GM20431 (cell line): ENCODE results near the gene WASF2.

Experiments used
- in situ Hi-C: fragments of 300-500 bp; cut with MseI, MboI; formaldehyde crosslinking; loops from one replicate; pipeline ENCODE4 v1.15.0; 2020; ENCODE audit warnings: low sequenced_read_pairs; ENCODE audit not compliant: unreplicated experiment

The WASF2 gene

DNA sequence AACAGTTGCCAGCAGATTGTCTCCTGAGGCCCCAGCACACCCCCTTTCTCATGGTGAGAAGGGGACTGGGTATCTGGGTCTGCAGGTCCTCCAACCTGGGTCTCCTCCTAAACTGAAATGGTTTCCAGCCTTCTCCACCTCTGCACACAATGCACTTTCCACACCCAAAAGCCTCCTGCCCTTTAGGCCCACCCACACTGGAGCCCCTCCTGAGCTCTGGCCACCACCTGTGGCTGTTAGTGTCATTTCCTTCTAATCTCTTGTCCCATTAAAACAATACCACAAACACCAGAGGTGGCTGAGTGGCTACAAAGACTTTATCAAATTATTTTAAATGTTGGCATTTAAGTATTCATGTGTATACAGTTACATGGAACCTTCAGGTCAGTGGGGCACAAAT, 86.0 kb downstream of the WASF2 start:
- in situ Hi-C loops: no loop called here

DNA sequence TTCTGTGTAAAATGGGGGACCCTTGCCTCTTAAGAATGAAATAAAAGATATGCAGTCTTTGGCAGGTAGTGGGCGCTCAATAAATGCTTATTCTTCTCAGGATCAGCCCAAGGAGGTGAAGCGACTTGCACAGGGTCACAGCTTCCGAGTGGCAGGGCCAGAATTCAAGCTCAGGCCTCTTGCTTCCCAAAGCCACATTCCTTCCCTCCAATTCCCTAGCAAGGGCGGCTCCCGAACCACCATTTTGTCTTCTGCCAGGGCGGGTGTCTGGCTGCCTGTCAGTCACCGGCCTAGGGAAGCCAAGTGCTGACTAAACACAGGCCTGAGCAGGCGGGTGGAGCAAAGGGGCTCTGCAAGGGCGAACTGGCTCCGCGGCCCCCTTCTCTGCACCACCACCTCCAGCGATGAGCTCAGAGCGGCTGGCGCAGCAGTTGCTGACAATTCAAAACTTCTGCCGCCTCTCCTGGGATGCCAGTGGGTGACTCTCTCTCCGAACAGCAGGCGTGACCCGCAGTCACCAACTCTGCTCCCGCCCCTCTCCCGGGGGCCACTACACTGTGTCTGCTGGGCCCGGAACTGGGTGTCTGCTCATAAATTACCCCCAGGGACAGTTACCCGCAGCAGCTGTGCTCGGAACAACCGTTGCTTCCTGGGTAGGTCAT, 86.8 kb downstream of the WASF2 start:
- in situ Hi-C loops: no loop called here

DNA sequence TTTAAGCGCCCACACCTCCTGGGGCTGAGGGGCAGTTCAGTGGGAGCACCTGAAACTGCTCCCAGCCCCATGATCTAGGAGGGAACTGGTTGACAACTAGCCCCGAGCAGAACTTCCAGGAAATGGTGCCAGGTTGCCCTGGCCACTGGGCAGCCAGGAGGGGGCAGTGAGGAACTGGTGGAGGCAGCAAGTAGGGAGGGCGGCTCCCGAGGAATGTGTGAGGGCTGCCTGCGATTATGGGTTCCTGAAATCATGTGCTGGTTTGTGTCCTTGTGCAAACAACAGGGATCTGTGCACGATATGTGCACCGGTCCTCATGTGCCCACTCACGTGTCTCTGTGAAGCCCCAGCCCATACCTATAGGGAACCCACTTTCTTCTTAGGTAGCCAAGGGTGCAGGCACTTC, 87.6 kb downstream of the WASF2 start:
- in situ Hi-C loops: no loop called here

GRCh38 chr1:27400963-27401341, 89.0 kb downstream of the WASF2 start:
- in situ Hi-C loops: no loop called here

- in situ Hi-C loops: no loop called here
Measured at GRCh38 chr1:27400082-27400962, 89.6 kb downstream of the WASF2 start.

GRCh38 chr1:27399251-27400025, 90.5 kb downstream of the WASF2 start:
- in situ Hi-C loops: no loop called here

DNA sequence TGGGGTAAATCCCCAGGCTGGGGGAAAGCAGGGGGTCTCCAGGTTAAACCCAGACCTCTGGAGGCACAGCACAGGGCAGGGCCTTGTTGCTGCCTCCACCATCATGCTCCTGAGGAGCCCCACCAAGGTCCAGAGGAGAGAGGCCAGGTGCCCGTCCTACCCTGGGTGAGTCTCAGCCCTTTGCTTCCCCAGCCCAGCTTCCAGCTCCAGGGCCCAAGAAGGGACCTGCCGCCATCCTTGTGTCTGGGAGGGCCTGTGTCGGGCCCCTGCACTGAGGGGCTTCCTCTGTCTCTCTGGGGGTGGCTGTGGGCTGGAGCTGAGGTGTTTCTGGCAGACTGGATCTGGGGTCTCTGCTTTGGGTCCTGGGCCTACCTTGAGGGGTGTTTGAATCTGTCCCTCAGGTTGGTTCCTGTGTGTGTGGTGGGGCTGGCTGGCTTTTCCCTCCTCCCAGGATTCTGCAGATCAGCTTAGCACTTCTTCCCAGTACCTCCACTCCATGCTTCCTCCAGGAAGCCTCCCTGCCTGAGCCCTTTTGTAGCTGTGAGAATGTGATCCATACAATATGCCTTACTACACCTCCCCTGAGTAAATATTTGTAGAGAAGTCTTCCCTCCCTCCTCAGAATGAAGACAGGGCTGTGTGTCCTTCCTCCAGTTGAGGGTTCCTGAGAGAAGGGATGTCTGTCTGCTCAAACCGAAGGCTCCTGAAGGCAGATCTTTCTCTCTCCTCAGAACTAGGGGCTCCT, 91.4 kb downstream of the WASF2 start:
- in situ Hi-C loops: no loop called here

DNA sequence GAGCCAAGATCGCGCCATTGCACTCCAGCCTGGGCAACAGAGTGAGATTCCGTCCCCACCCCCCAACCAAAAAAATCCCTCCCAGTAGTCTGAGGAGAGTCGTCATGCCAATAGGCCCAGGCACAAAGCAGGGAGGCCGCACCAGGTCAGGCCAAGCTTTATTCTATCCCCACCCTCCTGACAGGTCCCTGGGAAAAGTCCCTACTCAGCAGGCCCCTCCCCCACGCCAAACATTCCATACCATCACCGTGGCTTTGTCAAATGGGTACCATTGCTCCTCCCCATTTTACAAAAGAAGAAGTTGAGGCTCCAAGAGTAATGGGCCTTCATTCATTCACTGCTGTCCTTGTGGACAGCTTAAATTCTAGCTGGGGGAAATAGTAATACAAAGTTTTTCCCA, 92.2 kb downstream of the WASF2 start:
- in situ Hi-C loops: no loop called here

- in situ Hi-C loops: no loop called here
Measured at GRCh38 chr1:27397110-27397509, 92.9 kb downstream of the WASF2 start.

- in situ Hi-C loops: no loop called here
Measured at GRCh38 chr1:27395441-27396195, 94.3 kb downstream of the WASF2 start.

- in situ Hi-C loops: loop anchor here (5.0 kb wide), 1 partner anchor 93 kb away; no protein-coding TSS in a partner anchor
Measured at GRCh38 chr1:27394925-27395324, 95.0 kb downstream of the WASF2 start.

- in situ Hi-C loops: loop anchor here (5.0 kb wide), 1 partner anchor 92 kb away; no protein-coding TSS in a partner anchor
Measured at GRCh38 chr1:27394282-27394658, 95.7 kb downstream of the WASF2 start.

- in situ Hi-C loops: loop anchor here (5.0 kb wide), 1 partner anchor 91 kb away; no protein-coding TSS in a partner anchor
Measured at GRCh38 chr1:27393641-27394281, 96.2 kb downstream of the WASF2 start.

GRCh38 chr1:27392778-27393635, 97.0 kb downstream of the WASF2 start:
- in situ Hi-C loops: loop anchor here (5.0 kb wide), 1 partner anchor 91 kb away; no protein-coding TSS in a partner anchor

GRCh38 chr1:27392096-27392777, 97.7 kb downstream of the WASF2 start, which contains the start of gene GPR3:
TSS of gene GPR3 (plus strand) at chr1:27392622. CDS start at chr1:27393799, 1,177 bp downstream.
- in situ Hi-C loops: loop anchor here (5.0 kb wide), 1 partner anchor 90 kb away; no protein-coding TSS in a partner anchor

- in situ Hi-C loops: loop anchor here (5.0 kb wide), 1 partner anchor 89 kb away; no protein-coding TSS in a partner anchor
Measured at GRCh38 chr1:27391511-27392095, 98.4 kb downstream of the WASF2 start.
